Adipocyte (in vitro differentiated cells): ENCODE measurements around the gene SDHAF2.
"Not testable (repeated sequence)": the region's sequence is repeated elsewhere in the genome, so short reads cannot be mapped to it uniquely, and the experiment has no call there.

ENCODE experiments used
- DNase-seq: peaks from one replicate; pipeline ENCODE4 v3.0.0-alpha.2; 2015; ENCODE audit warnings: low read depth
- H3K27me3 ChIP-seq: replicated peaks from 2 replicates; pipeline ENCODE4 v1.7.0; 2013; ENCODE audit warnings: mild to moderate bottlenecking, low read length, moderate library complexity; ENCODE audit not compliant: control insufficient read depth, insufficient read depth
- H3K36me3 ChIP-seq: 2 replicates; pipeline ENCODE4 v1.7.0; 2013; ENCODE audit warnings: low read length, mild to moderate bottlenecking, moderate library complexity; ENCODE audit not compliant: control insufficient read depth, insufficient read depth, severe bottlenecking
- H3K4me1 ChIP-seq: 2 replicates; pipeline ENCODE4 v1.7.0; 2013; ENCODE audit warnings: mild to moderate bottlenecking, low read length, moderate library complexity; ENCODE audit not compliant: control insufficient read depth, insufficient read depth
- H3K4me3 ChIP-seq: 2 replicates; pipeline ENCODE4 v1.7.0; 2013; ENCODE audit warnings: mild to moderate bottlenecking, low read length, moderate library complexity
- H3K9ac ChIP-seq: 2 replicates; pipeline ENCODE4 v1.7.0; 2013; ENCODE audit warnings: mild to moderate bottlenecking, low read length, moderate library complexity
- H3K9me3 ChIP-seq: 2 replicates; pipeline ENCODE4 v1.7.0; 2013; ENCODE audit warnings: mild to moderate bottlenecking, low read length, moderate library complexity; ENCODE audit not compliant: control insufficient read depth

SDHAF2 gene

DNA sequence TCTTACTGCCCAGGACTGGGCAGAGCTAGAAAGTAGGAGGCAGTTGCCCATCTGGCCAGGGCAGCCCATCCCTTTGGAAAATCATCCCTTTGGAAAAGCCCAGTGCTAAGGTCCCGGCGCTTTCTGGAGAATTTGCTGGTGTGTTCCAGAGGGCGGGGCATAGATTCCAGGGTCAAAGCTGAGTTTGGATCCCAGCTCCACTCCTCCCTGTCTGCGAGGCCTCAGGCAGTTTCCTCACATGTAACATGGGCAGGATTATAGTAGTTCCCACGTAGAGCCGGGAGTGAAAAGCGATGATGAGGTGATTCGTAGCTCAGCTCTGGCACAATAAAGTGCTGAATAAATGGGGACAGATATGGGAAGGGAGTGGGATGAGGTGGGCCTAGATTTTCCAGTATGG, 47.2 kb downstream of the SDHAF2 start:
- Histone ChIP-seq H3K36me3 (no peaks in the 10 kb centered on the region), H3K9me3 (no peaks in the 10 kb centered on the region), H3K27me3 (peaks cover 10% of the 10 kb centered on the region), H3K9ac (peak overlapping the region; percentile 37), H3K4me1 (peaks cover 42% of the 10 kb centered on the region), H3K4me3 (no peak overlapping the region)
- DNase-seq, result no peak

DNA sequence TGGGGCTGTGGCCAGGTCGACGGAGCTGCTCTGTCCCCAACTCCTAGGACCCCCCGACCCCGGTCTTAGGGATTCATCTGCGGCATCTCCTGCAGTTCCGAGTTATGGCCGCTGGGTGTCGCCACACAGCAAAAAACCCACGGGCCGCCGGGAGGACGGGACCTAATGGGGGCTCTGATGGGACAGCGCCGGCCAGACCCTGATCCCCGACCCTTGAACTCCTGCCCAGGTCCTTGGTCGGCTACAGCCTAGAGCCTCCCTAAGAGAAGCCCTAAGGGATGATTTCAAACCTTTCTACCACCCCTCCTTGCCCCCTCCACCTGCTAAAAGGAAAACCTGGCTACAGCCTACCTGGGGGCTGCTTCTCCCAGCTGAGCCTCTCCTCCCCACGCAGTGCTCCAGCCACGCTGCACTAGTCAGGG, 47.8 kb downstream of the SDHAF2 start:
- Histone ChIP-seq H3K36me3 (no peaks in the 10 kb centered on the region), H3K4me3 (no peak overlapping the region), H3K4me1 (peaks cover 36% of the 10 kb centered on the region), H3K27me3 (peaks cover 16% of the 10 kb centered on the region), H3K9ac (peak overlapping the region; percentile 37), H3K9me3 (no peaks in the 10 kb centered on the region)
- DNase-seq, result peak; percentile 66

DNA sequence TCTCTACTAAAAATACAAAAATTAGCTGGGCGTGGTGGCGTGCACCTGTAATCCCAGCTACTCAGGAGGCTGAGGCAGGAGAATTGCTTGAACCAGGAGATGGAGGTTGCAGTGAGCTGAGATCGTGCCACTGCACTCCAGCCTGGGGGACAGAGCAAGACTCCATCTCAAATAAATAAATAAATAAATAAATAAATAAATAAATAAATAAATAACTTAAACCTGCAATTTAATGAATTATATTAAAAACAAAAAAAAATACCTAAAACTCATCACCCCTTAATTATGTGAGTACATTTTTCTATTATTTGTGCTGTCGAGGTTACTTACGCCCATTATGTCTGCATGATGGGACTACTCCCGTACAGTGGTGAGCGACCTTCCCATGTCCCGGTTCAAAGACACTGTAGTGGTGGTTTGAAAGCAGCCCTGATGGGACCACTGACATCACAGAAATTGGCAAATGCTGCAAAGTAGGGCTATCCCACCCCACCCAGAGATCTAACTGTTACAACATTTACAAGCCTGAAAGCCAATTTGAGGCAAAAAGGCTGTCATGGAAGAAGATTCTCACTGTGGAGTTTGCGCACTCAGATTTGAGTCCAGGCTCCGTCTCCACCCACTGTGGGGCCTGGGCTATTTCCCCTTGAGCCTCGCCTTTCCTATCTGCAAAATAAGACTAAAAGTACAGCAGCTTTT, 49.6 kb downstream of the SDHAF2 start:
- not testable (repeated sequence) for DNase-seq, H3K9ac ChIP-seq, H3K9me3 ChIP-seq, H3K36me3 ChIP-seq, H3K4me3 ChIP-seq
- peaks cover 17% of the 10 kb centered on the region for H3K27me3 ChIP-seq
- H3K4me1 ChIP-seq, result peaks cover 20% of the 10 kb centered on the region

DNA sequence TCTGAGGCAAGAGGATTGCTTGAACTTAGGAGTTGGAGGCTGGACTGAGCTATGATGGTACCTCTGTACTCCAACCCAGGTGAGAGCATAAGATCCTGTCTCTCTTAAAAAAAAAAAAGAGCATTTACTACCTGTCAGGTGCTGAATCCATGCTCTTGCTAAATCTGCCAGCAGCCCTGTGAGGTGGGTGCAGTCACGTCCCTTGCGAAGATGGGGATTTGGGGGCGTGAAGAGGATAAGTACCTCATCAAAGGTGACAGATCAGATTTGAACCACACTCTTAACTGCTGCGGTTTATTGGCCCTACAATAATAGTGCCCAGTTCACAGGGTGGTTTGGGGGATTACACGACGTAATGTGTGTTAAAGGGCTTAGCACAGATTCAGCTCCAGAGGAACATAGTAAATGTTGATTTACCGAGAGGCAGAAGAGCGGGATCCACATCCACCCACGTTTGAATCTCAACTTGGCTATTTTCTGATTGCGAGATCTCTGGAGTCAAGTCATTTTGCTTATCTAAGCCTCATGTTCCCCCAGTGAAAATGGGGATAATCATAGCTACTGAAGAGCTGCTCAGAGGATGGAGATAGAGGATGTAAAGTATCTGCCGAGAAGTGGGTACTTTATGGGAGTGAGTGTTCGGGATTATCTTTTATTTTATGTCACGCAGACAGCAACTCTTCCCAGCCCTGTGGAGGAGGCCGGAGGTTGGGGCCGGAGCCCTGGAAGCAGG, 50.5 kb downstream of the SDHAF2 start:
- peaks cover 10% of the 10 kb centered on the region for H3K4me1 ChIP-seq
- peaks cover 17% of the 10 kb centered on the region for H3K27me3 ChIP-seq
- H3K9ac ChIP-seq, result no peak overlapping the region
- no peak overlapping the region for H3K4me3 ChIP-seq
- H3K9me3 ChIP-seq, result no peaks in the 10 kb centered on the region
- no peaks in the 10 kb centered on the region for H3K36me3 ChIP-seq
- DNase-seq, result no peak

DNA sequence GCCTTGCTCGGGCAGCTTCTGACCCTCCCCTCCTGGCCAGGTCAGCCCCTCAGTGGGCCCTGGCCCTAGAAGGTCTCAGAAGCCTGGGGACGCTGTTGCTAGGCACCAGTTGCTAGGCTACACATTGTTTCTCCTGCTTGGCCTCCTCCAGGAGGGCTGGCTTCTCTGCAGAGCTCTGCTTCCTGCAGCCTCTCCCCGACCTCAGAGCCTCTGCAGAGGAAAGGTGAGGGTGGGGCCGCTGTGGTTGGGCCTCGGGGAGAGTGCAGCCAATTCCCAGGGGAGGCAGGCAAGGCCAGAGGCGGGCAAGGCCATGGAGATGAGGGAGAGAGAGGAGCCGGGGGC, 51.0 kb downstream of the SDHAF2 start:
- no peak overlapping the region for H3K4me3 ChIP-seq
- H3K36me3 ChIP-seq, result no peaks in the 10 kb centered on the region
- DNase-seq, result no peak
- no peak overlapping the region for H3K9ac ChIP-seq
- H3K27me3 ChIP-seq, result peaks cover 17% of the 10 kb centered on the region
- no peaks in the 10 kb centered on the region for H3K9me3 ChIP-seq
- peaks cover 8% of the 10 kb centered on the region for H3K4me1 ChIP-seq

DNA sequence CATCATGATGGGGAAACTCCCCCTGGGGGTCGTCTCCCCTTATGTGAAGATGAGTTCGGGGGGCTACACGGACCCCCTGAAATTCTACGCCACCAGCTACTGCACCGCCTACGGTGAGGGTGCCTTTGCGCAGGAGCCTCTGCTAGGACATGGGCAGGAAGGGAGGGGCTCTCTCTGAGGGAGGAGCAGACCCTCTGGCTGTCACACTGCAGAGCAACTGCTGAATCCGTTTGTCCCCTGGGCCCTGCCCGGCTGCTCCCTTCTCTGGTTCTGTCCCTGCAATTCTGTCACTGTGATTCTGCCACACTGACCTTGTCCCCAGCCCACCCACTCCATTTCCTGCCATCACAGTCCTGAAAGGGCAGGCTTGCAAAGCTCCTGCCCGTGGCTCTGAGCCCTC, 51.9 kb downstream of the SDHAF2 start:
- H3K27me3 ChIP-seq, result peaks cover 21% of the 10 kb centered on the region
- H3K4me3 ChIP-seq, result no peak overlapping the region
- H3K9ac ChIP-seq, result no peak overlapping the region
- H3K36me3 ChIP-seq, result no peaks in the 10 kb centered on the region
- no peak for DNase-seq
- H3K9me3 ChIP-seq, result no peaks in the 10 kb centered on the region
- peaks cover 8% of the 10 kb centered on the region for H3K4me1 ChIP-seq

DNA sequence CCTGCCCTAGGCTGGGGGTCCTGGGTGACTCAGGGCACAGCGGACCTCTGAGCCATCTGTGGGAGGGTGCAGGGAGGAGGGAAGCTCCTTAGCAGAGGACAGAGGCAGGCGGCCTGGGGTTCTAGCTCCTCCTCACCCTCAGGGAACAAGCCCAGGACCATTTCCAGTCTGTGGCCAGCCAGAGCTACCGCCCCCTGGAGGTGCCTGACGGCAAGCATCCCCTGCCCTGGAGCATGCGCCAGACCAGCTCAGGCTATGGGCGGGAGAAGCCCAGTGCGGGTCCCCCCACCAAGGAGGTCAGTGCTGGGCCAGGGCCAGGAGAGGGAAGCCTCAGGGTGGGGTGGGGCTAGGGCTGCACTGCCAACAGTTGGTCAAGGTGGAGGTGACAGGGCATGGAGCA, 52.6 kb downstream of the SDHAF2 start:
- H3K27me3 ChIP-seq, result peaks cover 21% of the 10 kb centered on the region
- peaks cover 3% of the 10 kb centered on the region for H3K9me3 ChIP-seq
- no peak overlapping the region for H3K9ac ChIP-seq
- peak; percentile 37 for DNase-seq
- H3K4me1 ChIP-seq, result peaks cover 1% of the 10 kb centered on the region
- no peak overlapping the region for H3K4me3 ChIP-seq
- no peaks in the 10 kb centered on the region for H3K36me3 ChIP-seq

DNA sequence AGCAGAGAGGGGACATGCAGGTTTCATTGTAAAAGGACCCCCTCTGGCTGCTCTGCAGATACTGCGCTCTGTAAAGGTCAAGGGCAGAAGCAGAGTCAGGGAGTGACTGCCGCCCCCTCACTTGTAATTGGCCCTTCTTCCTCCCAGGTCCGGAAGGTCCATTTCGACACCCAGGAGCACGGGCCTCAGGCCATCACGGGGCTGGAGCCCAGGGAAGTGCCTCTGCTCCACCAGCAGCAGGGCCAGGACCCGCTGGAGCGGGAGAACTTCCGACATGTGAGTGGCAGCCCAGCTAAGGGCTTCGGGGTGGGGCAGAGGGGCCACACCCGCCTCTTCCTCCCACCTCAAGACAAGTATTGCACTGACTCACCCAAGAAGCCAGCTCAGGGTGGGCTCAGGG, 54.6 kb downstream of the SDHAF2 start:
- H3K9ac ChIP-seq, result no peak overlapping the region
- no peak for DNase-seq
- no peaks in the 10 kb centered on the region for H3K36me3 ChIP-seq
- H3K4me1 ChIP-seq, result peaks cover 12% of the 10 kb centered on the region
- H3K4me3 ChIP-seq, result no peak overlapping the region
- H3K27me3 ChIP-seq, result peaks cover 21% of the 10 kb centered on the region
- peaks cover 3% of the 10 kb centered on the region for H3K9me3 ChIP-seq

DNA sequence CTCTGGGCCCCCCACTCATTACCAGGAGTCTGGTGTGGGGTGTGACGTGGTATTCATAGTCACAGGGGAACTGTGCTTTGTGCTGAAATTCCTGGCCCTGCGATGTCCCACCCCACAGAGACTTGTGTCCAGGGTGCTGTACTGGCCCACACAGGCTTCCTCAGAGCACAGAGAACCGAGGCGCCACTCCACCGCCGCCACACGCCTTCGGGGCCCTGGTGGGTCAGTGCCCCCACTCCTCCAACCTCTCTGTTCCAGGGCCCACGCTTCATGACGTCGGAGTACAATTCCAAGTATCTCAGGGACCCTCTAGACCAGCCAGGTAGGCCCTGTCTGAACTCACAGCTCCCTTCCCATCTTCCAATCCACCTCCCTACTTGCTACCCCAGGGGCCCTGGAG, 55.2 kb downstream of the SDHAF2 start:
- peaks cover 17% of the 10 kb centered on the region for H3K4me1 ChIP-seq
- peaks cover 16% of the 10 kb centered on the region for H3K27me3 ChIP-seq
- H3K36me3 ChIP-seq, result no peaks in the 10 kb centered on the region
- H3K4me3 ChIP-seq, result no peak overlapping the region
- DNase-seq, result no peak
- no peak overlapping the region for H3K9ac ChIP-seq
- peaks cover 3% of the 10 kb centered on the region for H3K9me3 ChIP-seq

DNA sequence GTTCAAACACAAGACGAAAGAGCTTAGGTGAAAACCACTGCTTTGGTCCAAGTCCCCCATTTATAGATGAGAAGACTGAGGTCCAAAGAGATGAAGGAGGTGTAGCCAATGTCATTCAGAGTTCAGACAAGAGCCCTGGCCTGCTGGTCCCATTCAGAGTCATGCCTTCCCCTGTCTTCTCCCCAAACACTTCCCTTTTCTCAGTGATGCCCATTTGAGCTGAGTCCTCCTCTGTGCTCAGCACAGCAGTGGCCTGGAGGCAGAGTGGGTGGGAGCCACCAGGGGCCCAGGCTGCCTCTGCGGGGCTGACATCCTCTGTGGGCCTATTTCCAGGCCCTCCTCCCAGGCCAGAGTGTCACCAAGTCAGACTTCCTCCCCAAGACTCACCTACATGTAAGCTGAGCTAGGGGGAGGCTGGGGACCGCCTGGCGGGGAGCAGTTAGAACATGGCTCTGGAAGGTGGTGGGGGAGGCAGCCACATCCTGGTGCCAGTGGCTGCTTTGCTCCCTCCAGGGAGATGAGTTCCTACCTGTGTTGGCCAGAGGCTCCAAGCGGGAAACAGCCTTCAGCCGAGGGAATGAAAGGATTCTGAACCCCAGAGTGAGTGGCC, 56.2 kb downstream of the SDHAF2 start:
- peaks cover 25% of the 10 kb centered on the region for H3K4me1 ChIP-seq
- H3K9ac ChIP-seq, result no peak overlapping the region
- peaks cover 3% of the 10 kb centered on the region for H3K9me3 ChIP-seq
- peaks cover 16% of the 10 kb centered on the region for H3K27me3 ChIP-seq
- DNase-seq, result no peak
- H3K4me3 ChIP-seq, result no peak overlapping the region
- no peaks in the 10 kb centered on the region for H3K36me3 ChIP-seq

DNA sequence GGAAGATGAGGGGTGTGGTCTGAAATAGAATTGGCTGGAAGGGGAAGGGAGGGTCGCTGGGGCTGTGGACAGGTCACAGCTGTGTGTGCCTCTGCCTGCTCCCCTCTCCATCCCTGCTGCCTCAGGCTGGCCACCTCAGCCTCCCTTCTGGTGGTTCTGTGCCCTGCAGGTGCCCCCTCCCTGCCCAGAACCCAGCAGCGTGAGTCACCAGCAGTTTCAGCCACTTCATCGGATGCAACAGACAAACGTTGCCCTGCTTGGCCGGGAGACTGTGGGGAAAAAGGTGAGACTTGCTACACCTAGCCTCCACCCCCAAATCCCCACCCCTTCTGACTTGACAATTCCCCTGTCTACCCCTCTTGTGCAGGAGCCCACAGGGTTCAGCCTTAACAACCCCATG, 56.9 kb downstream of the SDHAF2 start:
- H3K9me3 ChIP-seq, result peaks cover 3% of the 10 kb centered on the region
- H3K4me3 ChIP-seq, result no peak overlapping the region
- peaks cover 15% of the 10 kb centered on the region for H3K27me3 ChIP-seq
- no peak for DNase-seq
- H3K4me1 ChIP-seq, result peaks cover 25% of the 10 kb centered on the region
- H3K36me3 ChIP-seq, result no peaks in the 10 kb centered on the region
- H3K9ac ChIP-seq, result no peak overlapping the region
